Measurements from ENCODE around the gene ADGRA3. TPM values are rescaled to one million over a fixed set of nuclear protein-coding genes. Genes with fewer than 3 reads are reported as not detected.

Gene ADGRA3
- total RNA-seq, 4 donors from 2014 or later = 14.9 to 26.3 (median 20.2) TPM

GRCh38 chr4:22487328-22487727, 28.5 kb downstream of the ADGRA3 start:
- WGBS, 2 donors = 76 to 78% methylated on average over 5 of the region's 5 CpGs
- Histone ChIP-seq H3K27me3 (no peaks in the 10 kb centered on the region), H3K27ac (no peak overlapping the region), H3K36me3 (no peaks in the 10 kb centered on the region), H3K4me3 (no peak overlapping the region), H3K9me3 (no peaks in the 10 kb centered on the region), H3K4me1 (peaks cover 0 to 10% (median 0%) of the 10 kb centered on the region in 4 donors)
- no peak for DNase-seq (ENCODE audit: low spot score in 2 of 2)
- TF ChIP-seq POLR2A (IDR thresholded peaks at IDR 0.05) (no peak), CTCF (IDR thresholded peaks at IDR 0.05) (no peak), EP300 (IDR thresholded peaks at IDR 0.05) (no peak)

- Histone ChIP-seq H3K36me3 (no peaks in the 10 kb centered on the region), H3K27ac (no peak overlapping the region), H3K9me3 (no peaks in the 10 kb centered on the region), H3K4me3 (no peak overlapping the region), H3K4me1 (peaks cover 0 to 10% (median 0%) of the 10 kb centered on the region in 4 donors), H3K27me3 (no peaks in the 10 kb centered on the region)
- 80 to 84% methylated on average over 4 of the region's 4 CpGs for WGBS, 2 donors
- TF ChIP-seq POLR2A (IDR thresholded peaks at IDR 0.05) (no peak), EP300 (IDR thresholded peaks at IDR 0.05) (no peak), CTCF (IDR thresholded peaks at IDR 0.05) (no peak)
- DNase-seq (ENCODE audit: low spot score in 2 of 2) = no peak
Observed at GRCh38 chr4:22486276-22486675, 29.6 kb downstream of the ADGRA3 start.

- no peaks in the 10 kb centered on the region for H3K27me3 ChIP-seq
- WGBS, 2 donors = 74 to 77% methylated on average over 4 of the region's 4 CpGs
- H3K27ac ChIP-seq = no peak overlapping the region
- peaks cover 0 to 10% (median 0%) of the 10 kb centered on the region in 4 donors for H3K4me1 ChIP-seq
- DNase-seq (ENCODE audit: low spot score in 2 of 2) = no peak
- no peaks in the 10 kb centered on the region for H3K36me3 ChIP-seq
- H3K9me3 ChIP-seq = no peaks in the 10 kb centered on the region
- no peak overlapping the region for H3K4me3 ChIP-seq
- no peak for TF ChIP-seq POLR2A (IDR thresholded peaks at IDR 0.05)
- no peak for TF ChIP-seq EP300 (IDR thresholded peaks at IDR 0.05)
- no peak for TF ChIP-seq CTCF (IDR thresholded peaks at IDR 0.05)
Observed at GRCh38 chr4:22485737-22486136, 30.1 kb downstream of the ADGRA3 start.

- DNase-seq (ENCODE audit: low spot score in 2 of 2) = no peak
- H3K4me1 ChIP-seq = peaks cover 0 to 10% (median 0%) of the 10 kb centered on the region in 4 donors
- 54 to 74% methylated on average over 1 of the region's 1 CpG for WGBS, 2 donors
Observed at GRCh38 chr4:22483551-22483981, 32.3 kb downstream of the ADGRA3 start.

More at GRCh38 chr4:22483551-22483981, 32.3 kb downstream of the ADGRA3 start:
- H3K4me3 ChIP-seq = no peak overlapping the region
- TF ChIP-seq POLR2A (IDR thresholded peaks at IDR 0.05) (no peak), EP300 (IDR thresholded peaks at IDR 0.05) (no peak), CTCF (IDR thresholded peaks at IDR 0.05) (no peak)
- no peak overlapping the region for H3K27ac ChIP-seq
- no peaks in the 10 kb centered on the region for H3K27me3 ChIP-seq
- H3K36me3 ChIP-seq = no peaks in the 10 kb centered on the region
- H3K9me3 ChIP-seq = no peaks in the 10 kb centered on the region

All from tibial nerve (tissue), 4 donors.